SK-N-SH (cell line): ENCODE results near the gene SLC12A7.

Experiments used
- JUND ChIP-seq: IDR thresholded peaks from 2 replicates; pipeline ENCODE4 v1.4.0; 2012
- MEF2A ChIP-seq: IDR thresholded peaks from 2 replicates; pipeline ENCODE4 v1.4.0; 2012; ENCODE audit warnings: low read depth, borderline replicate concordance
- POLR2AphosphoS5 ChIP-seq: IDR thresholded peaks from 2 replicates; pipeline ENCODE4 v1.6.1; 2012; ENCODE audit warnings: low read depth, low read length
- SIN3A ChIP-seq: IDR thresholded peaks from 2 replicates; pipeline ENCODE4 v1.6.1; 2012; ENCODE audit warnings: low read depth, mild to moderate bottlenecking, low read length, moderate library complexity, borderline replicate concordance
- TF ChIP-seq, protein P1 (sequence below): fragments of 200-600 bp; sonication (generic); IDR thresholded peaks from 2 replicates; pipeline ENCODE4 v1.6.1; 2017; ENCODE audit warnings: antibody characterized with exemption, mild to moderate bottlenecking, moderate library complexity
- TF ChIP-seq, protein P2 (sequence below): IDR thresholded peaks from 2 replicates; pipeline ENCODE4 v1.4.0; 2012; ENCODE audit warnings: low read depth
- TF ChIP-seq, protein P3 (sequence below): IDR thresholded peaks from 2 replicates; pipeline ENCODE4 v1.6.1; 2012; ENCODE audit warnings: mild to moderate bottlenecking, low read depth, low read length, moderate library complexity

DNA sequence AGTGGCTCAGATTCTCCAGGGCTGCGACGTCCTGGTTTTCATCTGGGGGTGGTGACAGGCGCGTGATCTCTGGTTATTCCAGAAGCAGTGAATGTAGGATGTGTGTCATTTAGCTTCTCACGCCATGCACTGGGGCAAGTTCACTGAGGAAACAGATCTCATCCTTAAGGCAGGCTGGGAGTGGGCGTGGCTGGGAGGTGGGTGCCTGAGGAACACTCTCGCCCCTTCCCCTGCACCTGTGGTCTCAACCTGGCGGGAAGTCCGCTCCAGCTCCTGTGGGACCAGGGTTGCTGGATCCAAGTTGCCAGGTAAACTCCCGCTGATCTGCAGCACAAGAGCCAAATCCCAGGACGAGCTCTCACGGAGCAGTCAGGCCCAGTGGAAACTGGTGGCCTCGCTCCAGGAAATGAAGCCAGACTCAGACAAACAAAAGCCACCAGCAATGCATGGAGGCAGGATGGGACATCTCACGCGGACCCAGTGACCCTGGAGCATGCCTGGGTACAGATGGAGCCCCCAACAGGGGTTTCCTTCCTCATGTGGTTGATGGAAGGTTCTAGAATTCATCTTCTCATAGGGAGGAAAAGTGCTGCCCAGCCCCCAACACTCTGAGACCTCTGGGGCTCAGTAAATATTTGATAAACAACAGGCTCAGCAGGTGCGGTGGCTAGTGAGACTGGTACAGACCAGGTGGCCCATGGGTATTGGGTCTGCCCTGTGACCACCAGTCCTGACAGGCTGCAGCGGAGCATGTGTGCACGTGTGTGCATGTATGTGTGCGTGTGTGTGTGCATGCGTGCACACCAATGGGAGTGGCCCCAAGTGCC lies 16.3 kb upstream of the SLC12A7 start:
- TF ChIP-seq, protein P1, sequence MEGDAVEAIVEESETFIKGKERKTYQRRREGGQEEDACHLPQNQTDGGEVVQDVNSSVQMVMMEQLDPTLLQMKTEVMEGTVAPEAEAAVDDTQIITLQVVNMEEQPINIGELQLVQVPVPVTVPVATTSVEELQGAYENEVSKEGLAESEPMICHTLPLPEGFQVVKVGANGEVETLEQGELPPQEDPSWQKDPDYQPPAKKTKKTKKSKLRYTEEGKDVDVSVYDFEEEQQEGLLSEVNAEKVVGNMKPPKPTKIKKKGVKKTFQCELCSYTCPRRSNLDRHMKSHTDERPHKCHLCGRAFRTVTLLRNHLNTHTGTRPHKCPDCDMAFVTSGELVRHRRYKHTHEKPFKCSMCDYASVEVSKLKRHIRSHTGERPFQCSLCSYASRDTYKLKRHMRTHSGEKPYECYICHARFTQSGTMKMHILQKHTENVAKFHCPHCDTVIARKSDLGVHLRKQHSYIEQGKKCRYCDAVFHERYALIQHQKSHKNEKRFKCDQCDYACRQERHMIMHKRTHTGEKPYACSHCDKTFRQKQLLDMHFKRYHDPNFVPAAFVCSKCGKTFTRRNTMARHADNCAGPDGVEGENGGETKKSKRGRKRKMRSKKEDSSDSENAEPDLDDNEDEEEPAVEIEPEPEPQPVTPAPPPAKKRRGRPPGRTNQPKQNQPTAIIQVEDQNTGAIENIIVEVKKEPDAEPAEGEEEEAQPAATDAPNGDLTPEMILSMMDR: no peak
- TF ChIP-seq, protein P2, sequence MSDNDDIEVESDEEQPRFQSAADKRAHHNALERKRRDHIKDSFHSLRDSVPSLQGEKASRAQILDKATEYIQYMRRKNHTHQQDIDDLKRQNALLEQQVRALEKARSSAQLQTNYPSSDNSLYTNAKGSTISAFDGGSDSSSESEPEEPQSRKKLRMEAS: no peak
- TF ChIP-seq, protein P3, sequence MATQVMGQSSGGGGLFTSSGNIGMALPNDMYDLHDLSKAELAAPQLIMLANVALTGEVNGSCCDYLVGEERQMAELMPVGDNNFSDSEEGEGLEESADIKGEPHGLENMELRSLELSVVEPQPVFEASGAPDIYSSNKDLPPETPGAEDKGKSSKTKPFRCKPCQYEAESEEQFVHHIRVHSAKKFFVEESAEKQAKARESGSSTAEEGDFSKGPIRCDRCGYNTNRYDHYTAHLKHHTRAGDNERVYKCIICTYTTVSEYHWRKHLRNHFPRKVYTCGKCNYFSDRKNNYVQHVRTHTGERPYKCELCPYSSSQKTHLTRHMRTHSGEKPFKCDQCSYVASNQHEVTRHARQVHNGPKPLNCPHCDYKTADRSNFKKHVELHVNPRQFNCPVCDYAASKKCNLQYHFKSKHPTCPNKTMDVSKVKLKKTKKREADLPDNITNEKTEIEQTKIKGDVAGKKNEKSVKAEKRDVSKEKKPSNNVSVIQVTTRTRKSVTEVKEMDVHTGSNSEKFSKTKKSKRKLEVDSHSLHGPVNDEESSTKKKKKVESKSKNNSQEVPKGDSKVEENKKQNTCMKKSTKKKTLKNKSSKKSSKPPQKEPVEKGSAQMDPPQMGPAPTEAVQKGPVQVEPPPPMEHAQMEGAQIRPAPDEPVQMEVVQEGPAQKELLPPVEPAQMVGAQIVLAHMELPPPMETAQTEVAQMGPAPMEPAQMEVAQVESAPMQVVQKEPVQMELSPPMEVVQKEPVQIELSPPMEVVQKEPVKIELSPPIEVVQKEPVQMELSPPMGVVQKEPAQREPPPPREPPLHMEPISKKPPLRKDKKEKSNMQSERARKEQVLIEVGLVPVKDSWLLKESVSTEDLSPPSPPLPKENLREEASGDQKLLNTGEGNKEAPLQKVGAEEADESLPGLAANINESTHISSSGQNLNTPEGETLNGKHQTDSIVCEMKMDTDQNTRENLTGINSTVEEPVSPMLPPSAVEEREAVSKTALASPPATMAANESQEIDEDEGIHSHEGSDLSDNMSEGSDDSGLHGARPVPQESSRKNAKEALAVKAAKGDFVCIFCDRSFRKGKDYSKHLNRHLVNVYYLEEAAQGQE: no peak
- TF ChIP-seq SIN3A (no peak), MEF2A (no peak), JUND (no peak), POLR2AphosphoS5 (no peak)
